Ovary (tissue), 3 donors: ENCODE data around the gene FAM217A.

Source experiments
- EP300 ChIP-seq: sonication (generic); formaldehyde crosslinking; IDR thresholded peaks from one replicate; pipeline ENCODE4 v1.6.1; 2017; ENCODE audit warnings: antibody characterized with exemption
- POLR2A ChIP-seq: fragments of 450-650 bp; IDR thresholded peaks from one replicate; pipeline ENCODE4 v1.6.1; 2017; ENCODE audit warnings: antibody characterized with exemption, mild to moderate bottlenecking, moderate library complexity
- TF ChIP-seq, protein P1 (sequence below), 3 donors: fragments of 450-650 bp in 2 of 3; fragments of 200-600 bp in 1 of 3; IDR thresholded peaks; one replicate each; pipeline versions ENCODE4 v1.5.1 to v1.8.0; 2016 to 2022; ENCODE audit warnings: antibody characterized with exemption in 3 of 3, mild to moderate bottlenecking in 1 of 3
- donor health status: DM: no; HTN: no; CAD: no.

GRCh38 chr6:4029687-4030086, 49.2 kb downstream of the FAM217A start:
- TF ChIP-seq, protein P1, sequence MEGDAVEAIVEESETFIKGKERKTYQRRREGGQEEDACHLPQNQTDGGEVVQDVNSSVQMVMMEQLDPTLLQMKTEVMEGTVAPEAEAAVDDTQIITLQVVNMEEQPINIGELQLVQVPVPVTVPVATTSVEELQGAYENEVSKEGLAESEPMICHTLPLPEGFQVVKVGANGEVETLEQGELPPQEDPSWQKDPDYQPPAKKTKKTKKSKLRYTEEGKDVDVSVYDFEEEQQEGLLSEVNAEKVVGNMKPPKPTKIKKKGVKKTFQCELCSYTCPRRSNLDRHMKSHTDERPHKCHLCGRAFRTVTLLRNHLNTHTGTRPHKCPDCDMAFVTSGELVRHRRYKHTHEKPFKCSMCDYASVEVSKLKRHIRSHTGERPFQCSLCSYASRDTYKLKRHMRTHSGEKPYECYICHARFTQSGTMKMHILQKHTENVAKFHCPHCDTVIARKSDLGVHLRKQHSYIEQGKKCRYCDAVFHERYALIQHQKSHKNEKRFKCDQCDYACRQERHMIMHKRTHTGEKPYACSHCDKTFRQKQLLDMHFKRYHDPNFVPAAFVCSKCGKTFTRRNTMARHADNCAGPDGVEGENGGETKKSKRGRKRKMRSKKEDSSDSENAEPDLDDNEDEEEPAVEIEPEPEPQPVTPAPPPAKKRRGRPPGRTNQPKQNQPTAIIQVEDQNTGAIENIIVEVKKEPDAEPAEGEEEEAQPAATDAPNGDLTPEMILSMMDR (IDR thresholded peaks at IDR 0.05): no peak
- TF ChIP-seq POLR2A (no peak), EP300 (no peak)
